ENCODE measurements around the gene SLC12A6.

The SLC12A6 gene

GRCh38 chr15:34246276-34246976 is 91.2 kb downstream of the SLC12A6 start:
- H3K27ac ChIP-seq (ENCODE audit: low read depth, low read length), result no peak overlapping the region
- no peak overlapping the region for H2AFZ ChIP-seq (ENCODE audit: insufficient read depth, low read length, poor library complexity)
- no peak overlapping the region for H2BK5ac ChIP-seq (ENCODE audit: low read depth, low read length, poor library complexity)
- H3K79me2 ChIP-seq (ENCODE audit: control insufficient read depth, insufficient read depth, low read length, poor library complexity), result no peaks in the 10 kb centered on the region
- no peak overlapping the region for H3K18ac ChIP-seq (ENCODE audit: low read length)
- H3K14ac ChIP-seq (ENCODE audit: low read length), result no peak overlapping the region
- no peak overlapping the region for H4K8ac ChIP-seq (ENCODE audit: low read depth, low read length)
- H4K91ac ChIP-seq (ENCODE audit: low read depth, low read length), result no peak overlapping the region
- H2AK5ac ChIP-seq (ENCODE audit: low read length), result no peak overlapping the region
- no peak overlapping the region for H3K4me2 ChIP-seq (ENCODE audit: low read length)
- no peak overlapping the region for H2BK12ac ChIP-seq (ENCODE audit: low read length)
- no peak overlapping the region for H4K12ac ChIP-seq (ENCODE audit: low read depth, low read length)
- H3K36me3 ChIP-seq (ENCODE audit: control insufficient read depth in 1 of 2, insufficient read depth in 2 of 2, low read length in 2 of 2), result peaks cover 1 to 4% of the 10 kb centered on the region in 2 experiments
- DNase-seq, result no peak
- no peak overlapping the region for H3K4me3 ChIP-seq (ENCODE audit: low read depth, low read length)
- no peaks in the 10 kb centered on the region for H3K9me3 ChIP-seq (ENCODE audit: insufficient read depth, low read depth, low read length)
- H3K9ac ChIP-seq (ENCODE audit: low read length), result no peak overlapping the region
- WGBS (ENCODE audit: extremely low coverage, insufficient coverage, insufficient read length), result no CpG with 5 or more reads among the region's 9 CpGs
- no peaks in the 10 kb centered on the region for H3K4me1 ChIP-seq (ENCODE audit: control insufficient read depth in 1 of 2, insufficient read depth in 2 of 2, low read length in 2 of 2)
- no peak overlapping the region for H3K4ac ChIP-seq (ENCODE audit: low read depth, low read length)
- no peak overlapping the region for H2BK120ac ChIP-seq (ENCODE audit: insufficient read depth, low read length, poor library complexity)
- no peaks in the 10 kb centered on the region for H3K27me3 ChIP-seq (ENCODE audit: insufficient read depth, low read length)
- H3K79me1 ChIP-seq (ENCODE audit: low read length), result no peaks in the 10 kb centered on the region
- no peak overlapping the region for H3K23ac ChIP-seq (ENCODE audit: low read length)

GRCh38 chr15:34243226-34243625 is 94.4 kb downstream of the SLC12A6 start:
- H3K27ac ChIP-seq (ENCODE audit: low read depth, low read length), result no peak overlapping the region
- WGBS (ENCODE audit: extremely low coverage, insufficient coverage, insufficient read length), result no CpG with 5 or more reads among the region's 3 CpGs
- no peaks in the 10 kb centered on the region for H3K27me3 ChIP-seq (ENCODE audit: insufficient read depth, low read length)
- no peak overlapping the region for H2BK5ac ChIP-seq (ENCODE audit: low read depth, low read length, poor library complexity)
- peaks cover 1% of the 10 kb centered on the region in 2 experiments for H3K36me3 ChIP-seq (ENCODE audit: control insufficient read depth in 1 of 2, insufficient read depth in 2 of 2, low read length in 2 of 2)
- no peak overlapping the region for H4K12ac ChIP-seq (ENCODE audit: low read depth, low read length)
- H3K4me1 ChIP-seq (ENCODE audit: control insufficient read depth in 1 of 2, insufficient read depth in 2 of 2, low read length in 2 of 2), result peaks cover 2 to 3% of the 10 kb centered on the region in 2 experiments
- no peak overlapping the region for H2AFZ ChIP-seq (ENCODE audit: insufficient read depth, low read length, poor library complexity)
- no peak overlapping the region for H2BK12ac ChIP-seq (ENCODE audit: low read length)
- H3K4me3 ChIP-seq (ENCODE audit: low read depth, low read length), result no peak overlapping the region
- no peak overlapping the region for H3K14ac ChIP-seq (ENCODE audit: low read length)
- H3K4me2 ChIP-seq (ENCODE audit: low read length), result no peak overlapping the region
- H3K9me3 ChIP-seq (ENCODE audit: insufficient read depth, low read depth, low read length), result peaks cover 1% of the 10 kb centered on the region
- no peak overlapping the region for H3K18ac ChIP-seq (ENCODE audit: low read length)
- H2AK5ac ChIP-seq (ENCODE audit: low read length), result no peak overlapping the region
- DNase-seq, result no peak
- H4K91ac ChIP-seq (ENCODE audit: low read depth, low read length), result no peak overlapping the region
- H3K4ac ChIP-seq (ENCODE audit: low read depth, low read length), result no peak overlapping the region
- H3K23ac ChIP-seq (ENCODE audit: low read length), result no peak overlapping the region
- H3K79me1 ChIP-seq (ENCODE audit: low read length), result peaks cover 2% of the 10 kb centered on the region
- no peak overlapping the region for H3K9ac ChIP-seq (ENCODE audit: low read length)
- no peak overlapping the region for H2BK120ac ChIP-seq (ENCODE audit: insufficient read depth, low read length, poor library complexity)
- H4K8ac ChIP-seq (ENCODE audit: low read depth, low read length), result no peak overlapping the region
- no peaks in the 10 kb centered on the region for H3K79me2 ChIP-seq (ENCODE audit: control insufficient read depth, insufficient read depth, low read length, poor library complexity)

- H2BK120ac ChIP-seq (ENCODE audit: insufficient read depth, low read length, poor library complexity), result no peak overlapping the region
- DNase-seq, result no peak
- H3K4me2 ChIP-seq (ENCODE audit: low read length), result no peak overlapping the region
- no peak overlapping the region for H4K91ac ChIP-seq (ENCODE audit: low read depth, low read length)
- H3K27me3 ChIP-seq (ENCODE audit: insufficient read depth, low read length), result no peaks in the 10 kb centered on the region
- no peak overlapping the region for H3K27ac ChIP-seq (ENCODE audit: low read depth, low read length)
- no peak overlapping the region for H3K9ac ChIP-seq (ENCODE audit: low read length)
- no peak overlapping the region for H3K18ac ChIP-seq (ENCODE audit: low read length)
- H3K9me3 ChIP-seq (ENCODE audit: insufficient read depth, low read depth, low read length), result peaks cover 1% of the 10 kb centered on the region
- H3K36me3 ChIP-seq (ENCODE audit: control insufficient read depth in 1 of 2, insufficient read depth in 2 of 2, low read length in 2 of 2), result peaks cover 1% of the 10 kb centered on the region in 2 experiments
- H2AK5ac ChIP-seq (ENCODE audit: low read length), result no peak overlapping the region
- H2AFZ ChIP-seq (ENCODE audit: insufficient read depth, low read length, poor library complexity), result no peak overlapping the region
- peaks cover 2 to 3% of the 10 kb centered on the region in 2 experiments for H3K4me1 ChIP-seq (ENCODE audit: control insufficient read depth in 1 of 2, insufficient read depth in 2 of 2, low read length in 2 of 2)
- H4K8ac ChIP-seq (ENCODE audit: low read depth, low read length), result no peak overlapping the region
- no peak overlapping the region for H3K4me3 ChIP-seq (ENCODE audit: low read depth, low read length)
- no peak overlapping the region for H2BK12ac ChIP-seq (ENCODE audit: low read length)
- no peak overlapping the region for H3K14ac ChIP-seq (ENCODE audit: low read length)
- H2BK5ac ChIP-seq (ENCODE audit: low read depth, low read length, poor library complexity), result no peak overlapping the region
- no peak overlapping the region for H3K4ac ChIP-seq (ENCODE audit: low read depth, low read length)
- no peak overlapping the region for H4K12ac ChIP-seq (ENCODE audit: low read depth, low read length)
- no peak overlapping the region for H3K23ac ChIP-seq (ENCODE audit: low read length)
- H3K79me1 ChIP-seq (ENCODE audit: low read length), result peaks cover 2% of the 10 kb centered on the region
- no CpG with 5 or more reads among the region's 4 CpGs for WGBS (ENCODE audit: extremely low coverage, insufficient coverage, insufficient read length)
- H3K79me2 ChIP-seq (ENCODE audit: control insufficient read depth, insufficient read depth, low read length, poor library complexity), result no peaks in the 10 kb centered on the region
These were observed 95.3 kb downstream of the SLC12A6 start for GRCh38 chr15:34242331-34242710.

GRCh38 chr15:34241376-34242330 is 95.9 kb downstream of the SLC12A6 start:
- Histone ChIP-seq H3K27me3 (ENCODE audit: insufficient read depth, low read length) (no peaks in the 10 kb centered on the region), H4K12ac (ENCODE audit: low read depth, low read length) (no peak overlapping the region), H3K4me1 (ENCODE audit: control insufficient read depth in 1 of 2, insufficient read depth in 2 of 2, low read length in 2 of 2) (peaks cover 2 to 3% of the 10 kb centered on the region in 2 experiments), H2BK5ac (ENCODE audit: low read depth, low read length, poor library complexity) (no peak overlapping the region), H3K4me2 (ENCODE audit: low read length) (no peak overlapping the region), H4K8ac (ENCODE audit: low read depth, low read length) (no peak overlapping the region), H3K9ac (ENCODE audit: low read length) (no peak overlapping the region), H2BK120ac (ENCODE audit: insufficient read depth, low read length, poor library complexity) (no peak overlapping the region), H3K79me1 (ENCODE audit: low read length) (peaks cover 2% of the 10 kb centered on the region), H3K79me2 (ENCODE audit: control insufficient read depth, insufficient read depth, low read length, poor library complexity) (no peaks in the 10 kb centered on the region), H3K23ac (ENCODE audit: low read length) (no peak overlapping the region), H2AK5ac (ENCODE audit: low read length) (no peak overlapping the region), H3K4me3 (ENCODE audit: low read depth, low read length) (no peak overlapping the region), H3K27ac (ENCODE audit: low read depth, low read length) (no peak overlapping the region), H3K4ac (ENCODE audit: low read depth, low read length) (no peak overlapping the region), H2AFZ (ENCODE audit: insufficient read depth, low read length, poor library complexity) (no peak overlapping the region), H3K9me3 (ENCODE audit: insufficient read depth, low read depth, low read length) (peaks cover 1% of the 10 kb centered on the region), H4K91ac (ENCODE audit: low read depth, low read length) (no peak overlapping the region), H3K18ac (ENCODE audit: low read length) (no peak overlapping the region), H3K36me3 (ENCODE audit: control insufficient read depth in 1 of 2, insufficient read depth in 2 of 2, low read length in 2 of 2) (peaks cover 1% of the 10 kb centered on the region in 2 experiments), H3K14ac (ENCODE audit: low read length) (no peak overlapping the region), H2BK12ac (ENCODE audit: low read length) (no peak overlapping the region)
- WGBS (ENCODE audit: extremely low coverage, insufficient coverage, insufficient read length), result no CpG with 5 or more reads among the region's 1 CpG
- DNase-seq, result peak; percentile 9 to 66
